ENCODE data around the gene CGB5.
"Not testable (repeated sequence)": the region's sequence is repeated elsewhere in the genome, so short reads cannot be mapped to it uniquely, and the experiment has no call there.

The CGB5 gene

DNA sequence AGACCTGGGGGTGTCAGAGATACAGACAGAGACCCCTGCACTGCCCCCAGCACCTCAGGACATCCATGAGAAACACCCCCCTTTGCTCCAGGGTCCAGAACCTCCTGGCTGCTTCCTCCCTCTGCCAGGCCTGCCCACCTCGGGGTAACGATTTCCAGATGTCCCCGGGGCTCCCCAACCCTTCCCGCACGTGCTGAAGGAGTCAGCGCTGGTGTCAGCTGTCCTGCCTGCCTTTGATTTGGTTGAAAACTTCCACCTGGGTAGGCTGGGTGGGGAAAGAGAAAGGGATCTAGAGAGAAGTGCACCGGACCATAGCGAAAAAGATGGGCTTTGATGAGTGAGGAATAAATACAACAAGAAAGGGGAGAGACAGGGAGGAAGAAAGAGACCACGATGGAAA lies 15.4 kb downstream of the CGB5 start:
- no peak for DNase-seq

DNA sequence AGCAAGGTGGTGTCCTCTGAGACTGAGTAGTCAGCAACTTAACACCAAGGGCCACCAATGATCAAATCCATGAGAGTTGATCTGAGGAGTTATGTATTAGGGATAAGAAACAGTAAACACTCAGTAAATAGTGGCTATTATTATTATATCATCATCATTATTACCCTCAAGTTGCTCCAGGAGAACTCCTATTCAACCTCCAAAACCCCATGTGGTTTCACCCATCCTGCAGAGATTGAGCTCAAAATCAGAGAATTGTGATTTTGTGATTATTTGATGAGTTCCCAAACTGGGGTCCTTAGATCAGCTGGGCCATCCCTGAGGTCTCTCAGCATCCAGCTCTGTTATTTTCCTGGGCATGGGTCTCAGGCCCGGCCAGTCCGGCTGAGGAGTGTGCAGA lies 17.4 kb downstream of the CGB5 start:
- DNase-seq: no peak

DNA sequence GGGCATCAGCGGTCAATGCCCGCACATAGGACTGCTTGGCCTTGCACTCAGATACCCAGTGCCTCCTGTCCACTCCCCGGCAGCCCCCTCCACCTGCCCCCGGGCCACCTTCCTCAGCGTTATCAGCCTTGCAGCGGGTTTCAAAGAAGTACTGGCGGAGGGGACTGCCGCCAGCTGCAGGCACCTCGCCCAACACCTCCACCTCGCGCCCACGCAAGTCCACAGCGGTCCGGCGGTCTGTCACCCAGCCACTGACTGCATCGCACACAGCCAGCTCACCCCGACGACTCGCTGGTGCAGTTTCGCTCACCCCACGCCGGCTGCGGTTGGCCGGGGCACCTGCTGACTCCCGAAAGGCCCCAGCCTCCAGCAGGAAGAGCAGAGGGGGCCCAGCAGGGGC lies 17.8 kb downstream of the CGB5 start:
- no peak for DNase-seq

DNA sequence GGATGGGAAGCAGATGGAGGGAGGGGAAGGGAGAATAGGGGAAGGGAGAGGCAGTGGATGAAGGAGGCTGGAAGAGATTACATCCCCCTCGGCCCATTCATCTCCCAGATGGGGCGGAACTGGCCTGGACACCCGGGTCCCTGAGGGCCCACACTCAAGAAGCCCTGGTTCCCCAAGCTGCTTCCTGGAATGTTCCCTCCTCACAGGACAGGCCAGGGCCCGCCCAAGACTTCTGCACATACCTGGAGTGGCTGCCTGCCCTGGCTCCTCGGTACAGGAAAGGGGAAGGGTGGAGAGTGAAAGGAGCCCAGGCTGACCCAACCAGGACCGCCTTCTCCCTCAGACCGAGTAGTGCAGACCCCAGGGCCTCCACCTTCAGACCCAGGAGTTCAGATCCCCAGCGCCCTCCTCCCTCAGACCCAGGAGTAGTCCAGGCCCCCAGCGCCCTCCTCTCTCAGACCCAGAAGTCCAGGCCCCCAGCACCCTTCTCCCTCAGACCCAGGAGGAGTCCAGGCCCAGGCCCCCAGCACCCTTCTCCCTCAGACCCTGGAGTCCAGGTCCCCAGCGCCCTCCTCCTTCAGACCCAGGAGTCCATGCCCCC lies 20.5 kb downstream of the CGB5 start:
- no peak for DNase-seq

DNA sequence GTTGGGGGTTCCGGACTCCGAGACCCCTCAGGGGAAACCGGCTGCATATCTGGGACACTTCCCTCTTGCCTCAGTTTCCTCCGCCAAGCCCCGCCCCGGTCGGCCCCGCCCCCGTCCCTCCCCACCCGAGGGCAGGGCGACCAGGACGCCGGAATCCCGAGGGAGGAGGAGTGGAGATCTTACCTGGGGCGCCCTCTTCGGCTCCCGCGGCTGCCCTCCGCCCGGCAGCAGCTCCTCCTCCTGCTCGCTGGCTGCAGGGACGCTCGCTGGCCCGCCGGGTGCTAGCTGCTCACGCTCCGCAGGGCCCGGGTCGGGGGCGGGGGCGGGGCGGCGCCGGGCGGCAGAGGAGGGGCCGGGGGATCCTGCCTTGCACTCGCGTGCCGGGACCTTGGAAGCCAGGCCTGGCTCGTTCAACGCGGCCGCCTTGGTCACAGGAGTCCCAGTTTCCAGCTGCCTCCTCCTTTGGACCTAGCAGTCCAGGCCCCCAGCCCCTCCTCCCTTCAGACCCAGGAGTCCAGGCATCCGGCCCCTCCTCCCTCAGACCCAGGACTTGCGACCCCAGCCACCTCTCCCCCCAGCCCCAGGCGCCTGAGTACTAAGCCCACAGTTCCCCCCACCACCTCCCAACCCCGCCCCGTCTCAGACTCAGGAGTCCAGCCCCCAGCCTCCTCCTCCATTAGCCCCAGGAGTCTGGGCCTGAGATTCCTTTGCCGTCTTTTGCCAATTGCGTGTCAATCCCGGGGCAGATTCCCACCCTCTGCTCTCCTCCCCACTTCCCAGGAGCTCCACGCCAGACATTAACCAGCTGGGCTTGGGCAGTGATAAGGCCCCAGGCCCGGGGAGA lies 21.3 kb downstream of the CGB5 start, which contains the start of gene NTF4:
TSS of gene NTF4 (minus strand) at position 51 of the 844 bp plus-strand sequence. CDS start 2,821 bp downstream, outside the sequence.
- no peak for DNase-seq

DNA sequence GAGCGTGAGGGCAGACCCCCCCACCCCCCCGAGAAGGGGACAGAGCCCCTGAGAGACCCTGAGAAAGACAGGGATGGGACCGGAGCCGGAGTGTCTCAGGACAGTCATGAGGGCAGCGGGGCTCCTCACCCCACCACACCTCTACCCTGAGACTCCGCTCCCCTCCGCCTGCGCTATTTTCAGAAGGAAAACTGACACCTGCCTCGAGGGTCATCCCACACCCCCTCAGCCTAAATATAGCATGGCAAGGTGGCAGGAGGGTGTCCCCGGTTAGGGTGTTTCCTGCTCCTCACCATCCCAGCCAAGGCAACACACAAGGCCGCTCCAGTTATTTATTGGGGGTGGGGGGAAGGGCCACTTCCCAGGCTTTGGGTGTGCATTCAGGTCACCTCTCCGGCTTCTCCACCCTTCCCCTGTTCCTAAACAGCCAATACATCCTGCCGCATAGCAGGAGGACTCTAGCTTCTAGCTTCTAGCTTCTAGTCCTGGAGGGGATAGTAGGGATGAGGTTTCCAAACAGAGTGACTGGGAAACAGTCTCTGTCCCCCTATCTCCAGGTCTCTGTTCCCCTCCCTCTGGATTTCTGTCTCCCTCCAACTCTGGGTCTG lies 22.4 kb downstream of the CGB5 start:
- no peak for DNase-seq

DNA sequence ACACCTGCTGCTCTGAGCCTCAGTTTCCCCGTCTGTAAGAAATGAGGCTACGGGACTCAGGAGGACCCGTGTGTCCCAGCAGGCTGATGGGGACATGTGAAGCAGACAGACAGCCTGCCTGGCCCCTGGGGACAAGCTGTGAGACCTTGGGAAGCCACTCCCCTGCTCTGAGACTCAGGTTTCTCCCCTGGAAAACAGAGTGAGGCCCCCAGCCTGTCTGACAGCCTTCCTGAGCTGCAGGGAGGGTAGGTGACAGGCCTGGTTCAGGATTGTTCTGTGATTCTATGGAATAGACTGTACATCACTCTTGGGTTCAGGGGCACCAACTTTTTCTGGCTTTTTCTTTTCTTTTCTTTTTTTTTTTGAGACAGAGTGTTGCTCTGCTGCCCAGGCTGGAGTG lies 23.9 kb downstream of the CGB5 start:
- DNase-seq: no peak

DNA sequence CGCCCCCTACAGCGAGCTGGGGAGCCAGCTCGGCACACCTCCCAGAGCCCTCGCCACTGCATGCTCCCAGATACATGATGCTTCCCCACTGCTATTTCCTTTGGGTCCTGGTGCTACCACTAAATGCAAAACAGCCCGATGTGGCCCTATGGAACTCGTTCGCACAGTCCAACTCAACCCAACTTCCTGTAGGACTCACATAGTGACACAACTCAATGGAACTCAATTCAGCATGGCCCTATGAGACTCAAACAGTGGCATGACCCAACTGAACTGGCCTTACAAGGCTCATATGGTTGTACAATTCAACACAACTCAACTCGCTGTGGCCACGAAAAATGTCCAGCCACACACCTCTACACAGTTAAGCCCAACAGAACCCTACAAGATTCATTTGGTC lies 25.4 kb downstream of the CGB5 start:
- no peak for DNase-seq

DNA sequence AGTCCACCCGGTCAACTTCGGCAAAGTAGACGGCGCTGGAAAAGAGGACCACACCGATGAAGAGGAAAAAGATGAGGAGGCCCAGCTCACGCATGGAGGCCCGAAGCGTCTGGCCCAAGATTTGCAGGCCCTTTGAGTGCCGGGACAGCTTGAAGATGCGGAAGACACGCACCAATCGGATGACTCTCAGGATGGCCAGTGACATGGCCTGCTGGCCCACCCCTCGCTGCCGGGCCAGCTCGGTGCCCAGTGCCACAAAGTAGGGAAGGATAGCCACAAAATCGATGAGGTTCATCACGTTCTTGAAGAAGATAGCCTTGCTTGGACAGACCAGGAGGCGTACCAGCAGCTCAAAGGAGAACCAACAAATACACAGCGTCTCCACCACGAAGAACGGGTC lies 26.8 kb downstream of the CGB5 start:
- DNase-seq: no peak

DNA sequence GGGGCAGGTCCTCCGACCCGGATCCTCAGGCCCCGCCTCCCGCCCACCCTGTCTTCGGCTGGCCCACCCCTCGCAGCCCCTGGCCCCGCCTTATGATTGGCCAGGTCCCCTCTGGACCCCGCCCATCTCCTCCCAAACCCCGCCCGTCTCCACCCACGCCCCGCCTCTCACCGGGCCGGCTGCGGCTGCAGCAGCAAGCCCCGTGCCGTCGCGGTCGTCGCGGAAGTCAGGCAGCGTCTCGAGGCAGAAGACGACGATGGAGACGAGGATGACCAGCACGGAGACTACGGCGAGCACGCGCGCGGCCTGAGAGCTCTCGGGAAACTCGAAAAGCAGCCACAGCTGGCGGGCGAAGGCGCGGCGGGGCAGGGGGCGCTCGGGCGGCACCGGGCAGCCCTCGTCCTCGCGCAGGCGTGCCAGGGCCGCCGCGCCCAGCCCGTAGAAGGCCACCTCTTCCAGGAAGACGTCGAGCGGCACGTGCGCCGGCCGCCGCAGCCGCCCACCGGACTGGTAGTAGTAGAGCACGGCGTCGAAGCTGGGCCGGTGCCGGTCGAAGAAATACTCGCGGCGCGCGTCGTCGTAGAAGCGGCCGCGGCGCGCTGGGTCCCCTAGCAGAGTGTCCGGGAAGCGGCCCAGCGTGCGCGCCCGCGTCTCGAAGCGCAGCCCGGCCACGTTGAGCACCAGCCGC lies 28.4 kb downstream of the CGB5 start:
- DNase-seq: no peak

DNA sequence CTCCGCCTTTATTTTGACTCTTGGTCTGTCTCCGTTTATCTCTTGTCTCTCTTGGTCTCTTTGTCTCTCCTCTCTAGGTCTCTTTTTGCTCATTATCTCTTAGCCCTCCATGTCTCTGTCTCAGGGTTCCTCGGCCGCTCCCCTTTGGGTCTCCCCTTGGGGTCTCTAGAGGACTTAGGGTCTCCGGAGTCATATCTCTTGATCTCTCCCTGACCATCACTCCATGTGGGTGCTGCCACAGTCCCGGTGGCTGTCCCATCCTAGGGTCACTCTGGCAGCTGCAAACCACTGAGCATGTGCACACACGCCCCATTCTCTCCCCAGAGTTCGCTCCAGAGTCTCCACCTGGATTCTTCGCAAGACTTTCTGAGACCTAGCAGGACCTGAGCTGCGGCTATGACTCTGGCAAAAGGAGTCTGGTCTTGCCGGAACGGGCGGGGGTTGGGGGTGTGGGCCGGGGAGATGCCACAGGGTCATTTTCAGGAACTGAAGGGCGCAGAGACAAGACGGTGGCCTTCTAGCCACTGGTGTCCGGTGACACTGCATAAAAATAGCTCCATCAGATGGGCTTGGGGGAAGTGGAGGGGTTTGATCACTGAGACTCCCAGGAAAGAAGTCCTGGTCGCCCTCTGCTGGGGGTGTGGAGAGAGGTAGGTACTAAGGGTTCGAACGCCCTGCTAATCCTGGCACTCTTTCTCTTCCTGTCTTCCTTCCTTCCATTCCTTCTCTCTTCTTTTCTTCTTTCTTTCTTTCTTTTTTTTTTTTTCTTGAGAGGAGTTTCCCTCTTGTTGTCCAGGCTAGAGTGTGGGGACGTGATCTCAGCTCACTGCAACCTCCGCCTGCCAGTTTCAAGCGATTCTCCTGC lies 30.1 kb downstream of the CGB5 start:
- DNase-seq: no peak

DNA sequence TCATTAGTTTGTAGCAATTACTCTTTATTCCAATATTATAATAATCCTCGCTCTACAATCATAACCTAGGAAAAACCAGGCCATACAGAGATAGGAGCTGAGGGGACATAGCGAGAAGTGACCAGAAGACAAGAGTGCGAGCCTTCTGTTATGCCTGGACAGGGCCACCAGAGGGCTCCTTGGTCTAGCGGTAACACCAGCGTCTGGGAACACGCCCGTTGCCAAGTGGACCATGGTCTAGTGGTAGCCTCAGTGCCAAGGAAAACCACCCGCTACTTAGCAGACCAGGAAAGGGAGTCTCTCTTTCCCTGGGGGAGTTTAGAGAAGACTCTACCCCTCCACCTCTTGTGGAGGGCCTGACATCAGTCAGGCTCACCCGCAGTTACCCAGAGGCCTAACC lies 31.2 kb downstream of the CGB5 start:
- not testable (repeated sequence) for DNase-seq

DNA sequence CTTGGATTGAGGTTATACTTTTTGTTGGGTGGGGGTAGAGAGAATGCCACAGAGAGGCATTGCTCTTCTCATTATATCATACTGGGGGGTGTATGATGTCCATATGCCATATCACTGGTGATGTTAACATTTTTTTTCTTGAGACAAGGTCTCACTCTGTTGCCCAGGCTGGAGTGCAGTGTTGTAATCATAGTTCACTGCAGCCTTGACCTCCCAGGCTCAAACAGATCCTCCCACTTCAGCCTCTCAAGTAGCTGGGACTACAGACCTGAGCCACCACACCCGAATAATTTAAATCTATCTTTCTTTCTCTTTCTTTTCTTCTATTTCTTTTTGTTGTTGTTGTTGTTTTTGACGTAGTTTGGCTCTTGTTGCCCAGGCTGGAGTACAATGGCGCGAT lies 36.7 kb downstream of the CGB5 start:
- DNase-seq: no peak

DNA sequence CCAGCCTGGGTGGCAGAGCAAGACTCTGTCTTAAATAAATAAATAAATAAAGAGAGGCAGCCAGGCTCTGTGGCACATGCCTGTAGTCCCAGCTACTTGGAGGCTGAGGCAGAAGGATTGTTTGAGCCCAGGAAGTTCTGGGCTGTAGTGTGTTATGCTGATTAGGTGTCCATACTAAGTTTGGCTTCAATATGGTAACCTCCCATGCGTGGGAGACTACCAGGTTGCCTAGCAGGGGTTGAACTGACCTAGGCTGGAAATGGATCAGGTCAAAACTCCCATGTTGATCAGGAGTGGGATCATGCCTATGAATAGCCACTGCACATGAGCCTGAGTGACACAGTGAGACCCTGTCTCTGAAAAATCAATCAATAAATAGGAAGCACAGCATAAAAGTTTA lies 37.6 kb downstream of the CGB5 start:
- no peak for DNase-seq

DNA sequence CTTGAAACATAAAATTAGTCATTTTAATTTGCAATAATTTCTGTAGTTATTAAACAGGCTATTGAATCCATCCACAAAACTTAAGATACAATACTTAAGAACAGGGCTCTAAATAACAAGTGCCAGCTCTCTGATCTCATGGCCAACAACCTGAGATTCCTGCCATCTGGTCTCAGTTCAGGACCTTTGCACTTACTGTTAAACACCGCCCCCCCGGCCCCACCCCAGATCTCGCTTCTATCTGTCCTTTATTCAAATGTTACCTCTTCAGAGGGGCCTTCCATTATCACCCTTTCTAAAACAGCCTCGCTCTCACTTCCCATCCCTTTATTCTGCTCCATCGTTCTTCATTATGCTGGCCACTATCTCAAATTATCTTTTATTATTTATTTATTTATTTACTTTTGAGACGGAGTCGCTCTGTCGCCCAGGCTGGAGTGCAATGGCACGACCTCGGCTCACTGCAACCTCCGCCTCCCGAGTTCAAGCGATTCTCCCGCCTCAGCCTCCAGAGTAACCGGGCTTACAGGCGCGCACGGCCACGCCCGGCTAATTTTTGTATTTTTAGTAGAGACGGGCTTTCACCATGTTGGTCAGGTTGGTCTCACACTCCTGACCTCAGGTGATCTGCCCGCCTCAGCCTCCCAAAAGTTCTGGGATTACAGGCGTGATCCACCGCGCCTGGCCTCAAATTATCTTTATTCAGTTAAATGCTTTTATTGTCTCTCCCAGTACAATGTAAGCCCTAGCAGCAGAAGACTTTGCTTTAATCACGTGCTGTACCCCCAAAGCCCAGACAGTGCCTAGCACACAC lies 40.8 kb downstream of the CGB5 start:
- DNase-seq: no peak

DNA sequence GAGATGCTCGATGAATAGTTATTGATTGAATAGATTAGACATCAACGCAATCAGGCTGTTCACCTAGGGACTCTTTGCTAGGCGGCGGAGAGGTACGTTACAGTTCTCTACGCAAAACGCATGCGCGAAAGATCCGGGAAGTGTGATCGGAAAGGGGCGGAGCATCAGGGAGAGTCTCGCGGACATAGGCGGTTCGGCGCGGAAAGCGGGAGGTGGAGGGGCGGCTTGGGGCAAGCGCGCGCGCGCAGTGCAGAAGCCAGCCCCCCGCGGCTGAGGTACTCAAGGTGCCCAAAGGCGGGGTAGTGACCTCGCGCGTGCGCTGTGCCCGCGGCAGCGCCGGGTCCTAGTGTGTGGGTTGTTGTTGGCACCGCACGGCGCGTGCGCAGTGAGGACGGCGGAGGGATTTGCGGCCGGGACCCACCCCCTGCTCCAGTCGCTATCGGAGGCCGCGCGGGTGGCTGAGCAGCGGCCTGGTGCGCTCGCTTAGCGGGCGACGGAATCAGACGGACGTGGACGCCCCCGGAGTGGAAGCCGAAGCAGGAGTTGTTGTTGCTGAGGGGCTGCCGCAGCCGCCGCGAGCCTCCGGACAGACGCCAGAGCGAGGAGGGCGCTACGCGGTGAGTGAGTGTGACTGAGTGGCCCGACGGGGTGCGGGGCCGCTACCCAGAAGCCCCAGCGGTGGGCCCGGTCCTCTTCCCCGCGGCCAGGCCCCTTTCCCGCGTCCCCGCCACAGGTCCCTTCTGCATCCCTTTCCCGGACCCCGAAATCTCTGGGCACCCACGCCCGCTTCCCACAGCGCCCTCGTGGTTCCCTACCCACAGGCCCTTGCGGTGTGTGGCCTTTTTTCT lies 41.6 kb downstream of the CGB5 start, which contains the start of gene SNRNP70:
TSS of gene SNRNP70 (plus strand) at position 432 of the 848 bp plus-strand sequence. CDS start 964 bp downstream, outside the sequence.
- DNase-seq: peak; percentile 94

DNA sequence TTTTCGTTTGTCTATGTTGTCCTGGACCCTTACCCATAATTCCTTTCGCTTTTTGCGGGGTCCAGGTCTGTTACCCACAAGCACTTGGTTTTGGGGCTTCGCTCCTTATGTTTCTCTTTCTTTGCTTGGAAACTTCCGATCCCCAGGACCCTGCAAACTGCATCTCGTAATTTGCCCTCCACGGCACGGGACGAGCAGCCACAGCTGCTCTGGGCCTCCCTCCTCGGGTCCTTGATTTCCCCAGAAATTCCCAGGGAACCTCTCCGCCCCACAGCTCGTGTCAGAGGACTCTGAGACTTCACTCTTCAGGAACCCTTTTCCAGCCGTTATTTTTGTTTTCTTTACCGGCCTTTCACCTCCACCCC lies 42.2 kb downstream of the CGB5 start:
- DNase-seq: no peak

DNA sequence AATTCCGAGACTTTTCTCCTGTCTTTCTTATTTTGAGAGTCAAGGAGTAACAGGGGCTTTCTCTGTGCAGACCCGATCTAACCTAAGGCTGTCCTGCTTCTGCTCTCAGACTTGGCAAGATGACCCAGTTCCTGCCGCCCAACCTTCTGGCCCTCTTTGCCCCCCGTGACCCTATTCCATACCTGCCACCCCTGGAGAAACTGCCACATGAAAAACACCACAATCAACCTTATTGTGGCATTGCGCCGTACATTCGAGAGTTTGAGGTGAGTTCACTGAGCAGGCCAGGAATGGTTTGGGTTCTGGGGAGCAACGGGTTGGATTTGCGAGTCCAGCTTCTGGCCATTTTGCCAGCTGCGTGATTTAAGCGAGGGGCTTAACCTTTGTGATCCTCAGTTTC lies 42.6 kb downstream of the CGB5 start:
- DNase-seq: no peak

DNA sequence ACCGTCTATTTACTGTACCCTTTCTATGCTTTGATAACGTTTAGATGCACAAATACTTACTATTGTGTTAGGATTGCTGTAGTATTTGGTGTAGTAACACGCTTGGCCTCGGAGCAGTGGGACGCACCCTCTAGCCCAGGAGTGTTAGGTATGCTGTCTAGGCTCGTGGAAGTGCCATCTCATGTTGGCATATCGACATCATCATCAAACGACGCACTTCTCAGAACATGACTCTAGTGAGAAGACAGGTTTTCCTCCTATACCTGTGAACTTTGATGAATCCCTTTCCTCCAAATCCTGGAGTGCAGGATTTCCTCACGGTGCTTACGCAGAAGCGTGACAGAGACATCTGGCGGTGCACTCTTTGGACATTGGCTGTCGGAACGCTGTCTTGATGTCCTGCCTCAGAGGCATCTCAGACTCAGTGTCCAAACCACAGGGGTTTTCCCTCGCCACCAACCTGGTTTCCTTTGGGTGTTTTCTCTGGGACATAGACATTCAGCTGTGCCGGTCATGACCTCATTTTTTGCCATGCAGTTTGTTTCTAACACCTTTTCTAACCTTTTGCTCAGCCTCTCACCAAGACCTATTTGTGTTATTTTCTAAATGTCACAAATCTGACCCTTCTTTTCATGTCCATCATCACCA lies 47.9 kb downstream of the CGB5 start:
- DNase-seq: no peak

DNA sequence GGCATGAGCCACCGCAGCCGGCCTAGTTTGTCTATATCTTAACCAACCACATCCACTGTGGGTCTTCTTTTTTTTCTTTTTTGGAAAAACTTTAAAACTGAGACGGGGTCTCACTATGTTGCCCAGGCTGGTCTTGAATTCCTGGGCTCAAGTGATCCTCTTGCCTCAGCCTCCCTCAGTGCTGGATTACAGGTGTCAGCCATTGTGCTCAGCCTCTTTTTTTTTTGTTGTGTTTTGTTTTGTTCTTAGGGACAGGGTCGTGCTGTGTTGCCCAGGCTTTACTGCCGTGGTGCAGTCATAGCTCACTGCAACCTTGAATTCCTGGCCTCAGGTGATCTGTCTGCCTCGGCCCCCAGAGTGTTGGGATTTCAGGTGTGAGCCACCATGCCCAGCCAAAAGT lies 49.0 kb downstream of the CGB5 start:
- DNase-seq: no peak
